IPS-NIHi7 (cell line): ENCODE data around the gene IGF2BP2.
"Not testable (repeated sequence)": the region's sequence is repeated elsewhere in the genome, so short reads cannot be mapped to it uniquely, and the experiment has no call there.

Source experiments
- DNase-seq: peaks from one replicate; pipeline ENCODE4 v3.0.0; 2012; ENCODE audit warnings: mixed read lengths; ENCODE audit errors: extremely low spot score

IGF2BP2 gene

DNA sequence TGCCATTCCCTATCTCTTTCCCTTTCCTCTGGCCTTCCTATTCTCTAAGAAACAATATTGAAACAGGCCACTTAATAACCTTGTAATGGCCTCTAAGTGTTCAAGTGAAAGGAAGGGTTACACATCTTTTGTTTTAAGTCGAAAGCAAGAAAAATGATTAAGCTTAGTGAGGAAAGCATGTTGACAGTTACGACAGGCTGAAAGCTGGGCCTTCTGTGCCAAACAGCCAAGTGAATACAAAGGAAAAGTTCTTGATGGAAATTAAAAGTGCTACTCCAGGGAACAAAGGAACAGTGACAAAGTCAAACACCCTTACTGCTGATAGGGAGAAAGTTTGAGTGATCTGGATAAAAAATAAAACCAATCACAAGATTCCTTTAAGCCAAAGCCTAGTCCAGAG, 184.5 kb downstream of the IGF2BP2 start:
- no peak for DNase-seq

DNA sequence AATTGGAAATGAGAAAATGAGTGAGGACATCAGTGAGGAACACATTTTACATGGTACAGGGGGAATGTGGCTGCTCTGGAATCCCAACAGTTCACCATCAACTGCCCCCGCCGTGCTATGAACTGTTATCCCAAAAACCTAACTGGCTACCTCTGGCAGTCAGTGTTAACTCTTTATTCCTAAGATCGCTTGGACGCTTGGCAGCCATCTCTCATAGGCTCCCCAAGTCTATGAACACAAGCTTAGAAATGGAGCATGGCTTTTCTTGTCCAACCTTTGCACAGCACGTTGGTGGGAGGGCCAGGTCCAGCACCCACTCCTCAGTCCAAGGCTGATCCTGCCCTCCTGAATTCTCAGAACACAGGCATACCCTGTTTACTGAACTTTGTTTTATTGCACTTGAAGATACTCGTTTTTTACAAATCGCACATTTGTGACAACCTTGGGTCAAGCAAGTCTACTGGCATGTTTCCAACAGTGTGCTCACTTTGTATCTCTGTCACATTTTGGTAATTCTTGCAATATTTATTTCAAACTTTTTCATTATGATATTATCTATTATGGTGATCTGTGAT, 185.1 kb downstream of the IGF2BP2 start:
- no peak for DNase-seq

DNA sequence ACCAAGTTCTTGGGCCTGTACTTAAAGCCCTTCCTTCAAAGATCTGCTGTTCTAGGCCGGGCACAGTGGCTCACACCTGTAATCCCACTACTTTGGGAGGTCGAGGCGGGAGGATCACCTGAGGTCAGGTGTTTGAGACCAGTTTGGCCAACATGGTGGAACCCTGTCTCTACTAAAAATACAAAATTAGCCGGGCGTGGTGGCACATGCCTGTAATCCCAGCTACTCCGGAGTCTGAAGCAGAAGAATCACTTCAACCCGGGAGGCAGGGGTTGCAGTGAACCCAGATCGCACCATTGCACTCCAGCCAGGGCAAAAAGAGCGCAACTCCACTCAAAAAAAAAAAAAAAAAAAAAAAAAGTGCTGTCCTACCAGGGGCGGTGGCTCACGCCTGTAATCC, 186.2 kb downstream of the IGF2BP2 start:
- not testable (repeated sequence) for DNase-seq

DNA sequence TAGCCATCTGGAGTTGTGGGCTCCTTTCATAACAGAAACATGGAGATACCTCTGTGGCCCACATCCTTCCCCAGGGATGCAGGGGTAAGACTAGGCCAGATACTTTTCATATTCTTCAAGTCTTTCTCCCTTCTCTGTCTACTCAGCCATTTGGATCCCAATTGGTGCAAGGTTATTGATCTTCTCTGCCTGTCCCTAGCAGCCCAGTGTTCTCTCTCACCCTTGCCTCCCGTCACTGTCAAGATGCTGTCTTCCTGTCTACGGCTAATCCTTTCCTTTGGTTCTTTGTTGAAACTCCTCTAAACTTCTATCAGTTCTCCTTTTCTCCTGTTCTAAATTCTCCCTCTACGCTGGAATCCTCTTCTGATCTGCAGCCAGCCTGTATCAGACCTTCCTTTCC, 187.5 kb downstream of the IGF2BP2 start:
- no peak for DNase-seq

DNA sequence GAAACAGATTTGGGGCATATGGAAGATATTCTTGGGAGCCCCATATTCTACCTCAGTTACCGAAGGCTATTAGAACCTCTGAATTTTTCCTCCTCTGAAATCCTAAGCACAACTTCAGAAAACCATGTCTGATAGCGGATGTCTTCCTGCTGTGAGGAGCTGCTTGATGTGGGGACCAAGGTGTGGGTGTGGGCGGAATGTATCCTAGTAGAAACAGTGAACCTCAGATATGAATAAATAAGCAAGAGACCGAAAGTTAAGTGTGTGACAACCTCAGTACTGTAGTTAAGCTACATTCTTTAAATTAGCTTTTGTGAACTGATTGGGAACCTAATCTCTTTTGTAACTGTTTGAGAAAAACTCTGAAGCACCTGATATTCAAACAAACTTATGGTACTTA, 191.8 kb downstream of the IGF2BP2 start:
- DNase-seq: no peak

DNA sequence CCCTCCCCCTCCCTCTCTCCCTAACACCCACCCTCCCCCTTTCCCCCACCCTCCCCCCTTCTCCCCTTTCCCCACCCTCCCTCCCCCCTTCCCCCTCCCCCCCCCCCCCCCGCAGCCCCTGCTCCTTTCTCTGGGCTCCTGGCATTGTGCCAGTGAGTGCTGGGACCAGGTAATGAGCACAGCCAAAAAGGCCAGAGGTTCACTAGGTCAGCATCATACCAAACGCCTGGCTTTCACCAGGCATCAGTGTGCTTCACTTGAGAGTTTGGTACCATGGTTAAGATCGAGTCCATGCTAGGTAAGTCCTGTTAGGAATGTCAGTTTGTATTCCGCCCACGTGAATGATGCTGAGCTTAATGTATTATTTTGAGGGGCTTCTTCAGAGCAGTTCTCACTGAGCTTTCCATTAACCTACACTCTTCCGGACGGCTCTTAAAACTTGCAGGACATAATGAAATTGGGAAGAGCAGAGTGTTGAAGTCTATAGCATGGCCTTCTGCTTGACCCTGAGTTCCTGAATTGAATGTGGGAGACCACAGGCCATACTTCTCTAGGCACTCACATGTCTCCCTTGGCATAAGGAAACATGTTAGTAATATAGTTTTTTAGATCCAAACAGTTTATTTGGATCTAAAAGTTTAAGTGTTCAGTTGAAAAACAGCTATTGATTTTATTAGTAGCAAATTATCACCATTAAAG, 193.2 kb downstream of the IGF2BP2 start:
- DNase-seq: no peak

DNA sequence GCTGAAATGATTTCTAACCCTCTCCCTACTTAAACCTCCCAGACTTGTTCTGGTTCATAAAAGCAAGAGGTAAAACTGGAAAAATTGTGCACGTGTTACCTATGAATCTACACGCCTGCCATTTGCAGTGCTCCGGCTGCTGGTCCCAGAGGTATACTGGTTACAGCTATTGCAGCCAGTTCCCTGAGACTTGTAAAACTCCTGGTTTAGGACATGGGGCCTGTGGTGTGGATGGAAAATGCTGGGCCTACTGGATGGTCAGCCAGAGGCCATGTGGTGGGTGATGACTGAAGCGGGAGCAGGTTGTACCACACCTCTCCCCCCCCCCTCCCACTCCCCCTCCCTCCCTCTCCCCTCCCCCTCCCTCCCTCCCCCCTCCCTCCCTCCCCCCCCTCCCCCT, 193.7 kb downstream of the IGF2BP2 start:
- DNase-seq: no peak

DNA sequence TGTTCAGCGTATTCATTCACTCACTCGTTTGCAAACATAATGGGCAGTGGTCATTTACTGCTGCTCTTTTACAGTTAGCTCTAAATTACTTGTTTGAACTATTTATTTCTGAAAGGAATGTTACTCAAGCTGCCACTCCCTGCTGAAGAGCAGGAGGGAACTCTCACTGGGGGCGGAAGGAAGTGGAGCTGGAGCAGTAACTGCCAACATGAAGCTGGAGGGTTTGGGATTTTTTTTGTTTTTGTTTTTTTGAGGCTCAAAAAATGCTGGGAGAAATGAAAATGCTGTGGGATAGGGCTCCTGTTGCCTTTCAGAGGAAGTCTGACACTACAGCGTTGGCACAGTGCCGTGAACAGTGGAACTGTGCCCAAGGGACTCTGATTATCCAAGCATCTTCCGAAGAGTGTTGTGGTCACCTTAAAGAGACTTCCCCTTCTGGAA, 194.6 kb downstream of the IGF2BP2 start:
- DNase-seq: no peak

DNA sequence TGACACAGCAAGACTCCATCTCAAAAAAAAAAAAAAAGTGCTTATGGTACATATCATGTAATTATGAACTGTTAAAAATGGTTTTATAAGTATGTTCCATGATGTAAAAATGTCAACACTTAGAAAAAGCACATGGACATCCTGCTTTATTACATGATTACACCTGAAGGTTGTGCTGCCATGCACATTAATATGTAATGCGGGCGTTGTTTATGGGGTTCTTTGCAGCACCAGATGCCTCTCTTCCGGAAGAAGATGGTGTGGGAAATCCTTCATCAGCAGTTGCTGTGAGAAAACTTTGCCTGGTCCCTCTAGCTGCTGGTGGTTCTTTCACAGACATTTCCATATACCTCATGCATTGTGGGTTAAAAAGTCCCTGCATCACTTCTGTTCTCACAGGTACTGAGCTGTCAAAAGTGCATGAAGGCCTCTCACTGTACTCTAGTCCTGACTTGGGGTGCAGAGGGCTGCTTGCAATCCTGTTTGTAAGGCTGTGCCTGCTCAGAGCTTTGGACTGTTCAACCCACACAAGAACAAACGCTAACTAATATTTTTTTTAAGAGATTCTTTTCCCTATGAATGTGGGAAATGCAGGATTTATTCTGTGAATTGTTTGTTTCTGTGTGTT, 195.2 kb downstream of the IGF2BP2 start:
- DNase-seq: no peak

DNA sequence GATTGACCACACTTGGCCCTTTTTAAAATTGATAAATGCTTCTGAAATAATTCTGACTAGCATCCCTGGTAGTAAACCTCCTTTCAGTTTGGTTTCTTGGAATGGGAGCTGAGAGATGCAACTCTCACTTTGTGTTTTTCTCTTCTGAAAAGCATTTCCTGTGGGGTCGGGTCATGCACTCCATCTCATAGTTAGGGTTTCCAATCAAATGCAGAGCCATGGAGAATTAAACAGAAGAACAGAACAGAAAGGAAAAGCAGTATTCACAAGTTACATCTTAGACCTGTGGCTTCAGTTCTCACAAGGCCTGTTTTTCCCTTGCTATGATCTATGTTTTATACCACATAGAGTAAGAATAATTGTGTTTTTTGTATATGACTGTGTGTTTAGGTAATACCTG, 199.1 kb downstream of the IGF2BP2 start:
- DNase-seq: no peak

DNA sequence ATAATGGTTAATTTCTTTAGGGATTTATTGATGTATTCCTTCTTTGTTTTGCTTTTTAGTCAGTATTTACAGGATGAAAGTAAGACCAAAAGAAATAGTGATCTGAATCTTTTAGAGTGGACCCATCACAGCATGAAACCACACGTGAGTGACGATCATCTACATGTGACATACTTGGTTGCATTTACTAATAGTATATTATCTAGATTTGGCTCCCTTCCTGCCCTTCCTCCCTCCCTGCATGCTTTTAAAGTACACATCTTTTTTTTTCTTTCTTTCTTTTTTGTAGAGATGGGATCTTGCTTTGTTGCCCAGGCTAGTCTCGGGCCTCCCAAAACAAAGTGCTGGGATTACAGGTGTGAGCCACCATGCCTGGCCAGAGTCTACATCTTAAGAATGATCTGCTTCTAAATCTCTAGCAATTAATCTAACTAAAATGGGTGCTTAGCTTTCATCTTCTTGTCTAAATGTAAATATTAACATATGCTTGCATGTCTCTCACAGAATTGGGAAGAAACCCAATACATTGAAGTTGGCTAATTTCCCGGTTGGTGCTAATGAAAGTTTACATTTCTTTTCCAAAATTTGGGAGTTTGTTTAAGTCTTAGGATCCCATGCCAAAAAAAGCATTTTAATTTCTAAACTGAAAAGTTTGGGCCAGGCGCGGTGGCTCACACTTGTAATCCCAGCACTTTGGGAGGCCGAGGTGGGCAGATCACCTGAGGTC, 200.7 kb downstream of the IGF2BP2 start:
- no peak for DNase-seq

DNA sequence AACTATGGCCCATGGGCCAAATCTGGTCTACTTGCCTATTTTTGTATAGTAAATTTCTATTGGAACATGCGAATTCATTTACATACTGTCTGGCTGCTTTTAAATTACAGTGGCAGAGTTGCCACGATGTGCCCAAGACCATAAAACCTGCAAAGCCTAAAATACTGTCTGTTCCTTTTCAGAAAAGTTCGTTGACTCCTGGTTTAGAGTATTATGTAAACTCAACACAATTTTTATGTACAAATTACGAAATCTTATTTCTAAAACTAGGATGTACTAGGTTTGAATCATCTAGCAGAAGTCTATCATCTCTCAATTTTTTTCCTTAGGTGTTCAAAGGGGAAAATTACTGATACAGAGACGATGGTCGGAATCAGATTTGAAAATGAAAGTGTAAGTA, 211.8 kb downstream of the IGF2BP2 start:
- no peak for DNase-seq

DNA sequence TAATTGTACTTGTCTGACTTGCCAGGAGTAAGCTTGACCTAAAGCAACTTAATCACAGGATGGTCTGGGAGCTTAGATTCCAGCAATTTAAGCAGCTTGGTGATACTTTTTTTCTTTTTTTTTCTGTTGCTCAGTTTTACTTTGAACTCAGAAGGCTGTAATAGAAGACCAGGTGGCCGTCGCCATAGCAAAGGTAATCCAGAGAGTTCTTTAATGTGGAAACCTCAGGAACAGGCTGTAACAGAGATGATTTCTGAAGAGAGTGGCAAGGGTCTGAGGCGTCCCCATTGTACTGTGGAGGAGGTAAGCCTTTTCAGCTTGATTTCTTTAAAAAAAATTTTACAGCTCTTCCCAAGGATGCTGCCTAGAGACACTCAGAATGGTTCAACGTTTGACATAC, 218.6 kb downstream of the IGF2BP2 start:
- DNase-seq: no peak

DNA sequence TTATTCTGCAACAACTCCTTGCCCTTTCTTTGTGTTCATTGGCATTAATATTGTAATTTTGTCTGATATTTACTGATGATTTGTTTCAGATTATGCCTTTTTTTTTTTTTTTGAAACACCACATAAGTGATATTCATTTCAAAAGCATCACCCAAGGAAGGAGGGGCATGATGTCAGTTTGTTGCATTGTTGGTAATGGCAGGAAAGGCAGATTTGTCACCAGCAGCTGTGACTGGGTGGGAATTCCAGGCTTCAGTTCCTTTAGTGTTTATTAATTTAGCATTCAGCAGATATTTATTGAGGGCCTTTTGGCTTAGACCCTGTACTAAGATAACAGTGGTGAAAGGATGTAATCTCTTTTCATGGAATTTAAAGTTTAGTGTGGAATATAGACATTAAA, 219.3 kb downstream of the IGF2BP2 start:
- no peak for DNase-seq

DNA sequence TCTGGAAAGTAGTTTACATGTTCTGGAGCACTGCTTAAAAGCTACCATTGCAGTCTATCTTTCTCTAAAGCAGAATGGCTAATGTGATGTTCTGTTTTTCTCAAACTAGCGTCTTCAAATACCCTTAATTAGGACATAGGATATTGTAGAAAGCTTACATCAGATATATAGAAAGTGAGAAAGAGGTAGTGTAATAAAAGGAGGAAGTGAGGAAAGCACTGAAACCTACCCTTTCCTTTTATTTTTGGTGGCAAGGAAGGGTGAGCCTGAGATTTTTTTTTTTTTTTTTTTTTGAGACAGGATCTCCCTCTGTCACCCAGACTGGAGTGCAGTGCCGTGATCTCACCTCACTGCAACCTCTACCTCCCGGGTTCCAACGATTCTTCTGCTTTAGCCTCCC, 229.3 kb downstream of the IGF2BP2 start:
- DNase-seq: no peak

DNA sequence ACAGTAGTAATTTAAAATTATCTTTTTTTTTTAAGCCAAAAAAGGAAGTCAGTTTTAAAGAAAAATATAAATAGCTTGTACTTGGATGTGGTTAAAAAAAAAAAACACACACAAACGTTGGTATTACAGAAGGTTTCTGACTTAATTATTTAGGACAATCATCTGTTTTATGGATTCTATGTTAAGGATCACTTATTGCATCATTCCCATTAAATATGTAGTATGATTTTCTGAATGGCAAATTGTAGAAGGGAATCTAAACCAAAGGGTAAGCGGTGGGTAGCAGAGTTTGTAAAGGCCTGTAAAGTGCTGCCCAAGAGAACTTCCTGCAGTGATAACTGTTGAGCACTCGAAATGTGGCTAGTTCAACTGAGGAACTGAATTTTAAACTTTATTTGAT, 230.8 kb downstream of the IGF2BP2 start:
- DNase-seq: no peak
